ENCODE data around the gene SNAPC2. TPM values are rescaled to one million over a fixed set of nuclear protein-coding genes. Genes with fewer than 3 reads are reported as not detected.

Gene SNAPC2
- total RNA-seq, 4 donors from 2014 or later, result 9.3 to 14.0 (median 11.5) TPM

GRCh38 chr19:7898967-7899366, 21.2 kb upstream of the SNAPC2 start:
- WGBS, 2 donors, result 95 to 97% methylated on average over 16 of the region's 16 CpGs
- no peak overlapping the region for H3K27ac ChIP-seq
- H3K27me3 ChIP-seq, result no peaks in the 10 kb centered on the region
- no peak overlapping the region for H3K4me3 ChIP-seq (replicated peaks in 1 of 3)
- H3K4me1 ChIP-seq, result peaks cover 6 to 7% of the 10 kb centered on the region in 2 donors
- no peaks in the 10 kb centered on the region for H3K9me3 ChIP-seq
- no peaks in the 10 kb centered on the region for H3K36me3 ChIP-seq
- no peak for DNase-seq
- intact Hi-C loops (cut with DNase I), result no loop called here
- no peak for TF ChIP-seq POLR2A (IDR thresholded peaks at IDR 0.05)
- TF ChIP-seq, protein P1, sequence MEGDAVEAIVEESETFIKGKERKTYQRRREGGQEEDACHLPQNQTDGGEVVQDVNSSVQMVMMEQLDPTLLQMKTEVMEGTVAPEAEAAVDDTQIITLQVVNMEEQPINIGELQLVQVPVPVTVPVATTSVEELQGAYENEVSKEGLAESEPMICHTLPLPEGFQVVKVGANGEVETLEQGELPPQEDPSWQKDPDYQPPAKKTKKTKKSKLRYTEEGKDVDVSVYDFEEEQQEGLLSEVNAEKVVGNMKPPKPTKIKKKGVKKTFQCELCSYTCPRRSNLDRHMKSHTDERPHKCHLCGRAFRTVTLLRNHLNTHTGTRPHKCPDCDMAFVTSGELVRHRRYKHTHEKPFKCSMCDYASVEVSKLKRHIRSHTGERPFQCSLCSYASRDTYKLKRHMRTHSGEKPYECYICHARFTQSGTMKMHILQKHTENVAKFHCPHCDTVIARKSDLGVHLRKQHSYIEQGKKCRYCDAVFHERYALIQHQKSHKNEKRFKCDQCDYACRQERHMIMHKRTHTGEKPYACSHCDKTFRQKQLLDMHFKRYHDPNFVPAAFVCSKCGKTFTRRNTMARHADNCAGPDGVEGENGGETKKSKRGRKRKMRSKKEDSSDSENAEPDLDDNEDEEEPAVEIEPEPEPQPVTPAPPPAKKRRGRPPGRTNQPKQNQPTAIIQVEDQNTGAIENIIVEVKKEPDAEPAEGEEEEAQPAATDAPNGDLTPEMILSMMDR (IDR thresholded peaks at IDR 0.05), result no peak

- Histone ChIP-seq H3K9me3 (no peaks in the 10 kb centered on the region), H3K4me3 (replicated peaks in 1 of 3) (no peak overlapping the region), H3K27ac (no peak overlapping the region), H3K27me3 (no peaks in the 10 kb centered on the region), H3K36me3 (no peaks in the 10 kb centered on the region), H3K4me1 (peaks cover 11 to 14% of the 10 kb centered on the region in 2 donors)
- 94 to 100% methylated on average over 10 to 11 of the region's 34 CpGs for whole genome bisulfite sequencing, 2 donors
- DNase-seq, result no peak
- TF ChIP-seq, protein P1 (IDR thresholded peaks at IDR 0.05), result no peak
- no peak for TF ChIP-seq POLR2A (IDR thresholded peaks at IDR 0.05)
- intact Hi-C loops (cut with DNase I), result no loop called here
Observed at GRCh38 chr19:7899751-7900378, 20.3 kb upstream of the SNAPC2 start.

DNA sequence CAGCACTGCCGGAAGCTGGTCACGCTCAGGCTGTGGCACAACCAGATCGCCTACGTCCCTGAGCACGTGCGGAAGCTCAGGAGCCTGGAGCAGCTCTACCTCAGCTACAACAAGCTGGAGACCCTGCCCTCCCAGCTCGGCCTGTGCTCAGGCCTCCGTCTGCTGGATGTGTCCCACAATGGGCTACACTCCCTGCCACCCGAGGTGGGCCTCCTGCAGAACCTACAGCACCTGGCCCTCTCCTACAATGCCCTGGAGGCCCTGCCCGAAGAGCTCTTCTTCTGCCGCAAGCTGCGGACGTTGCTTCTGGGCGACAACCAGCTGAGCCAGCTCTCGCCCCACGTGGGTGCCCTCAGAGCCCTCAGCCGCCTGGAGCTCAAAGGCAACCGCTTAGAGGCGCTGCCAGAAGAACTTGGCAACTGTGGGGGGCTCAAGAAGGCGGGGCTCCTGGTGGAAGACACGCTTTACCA, 19.7 kb upstream of the SNAPC2 start:
- TF ChIP-seq, protein P1 (IDR thresholded peaks at IDR 0.05), result no peak
- Histone ChIP-seq H3K4me1 (peaks cover 17 to 20% of the 10 kb centered on the region in 2 donors), H3K9me3 (no peaks in the 10 kb centered on the region), H3K27me3 (no peaks in the 10 kb centered on the region), H3K36me3 (no peaks in the 10 kb centered on the region), H3K4me3 (replicated peaks in 1 of 3) (no peak overlapping the region), H3K27ac (no peak overlapping the region)
- WGBS, 2 donors, result 77 to 88% methylated on average over 8 to 13 of the region's 21 CpGs
- intact Hi-C loops (cut with DNase I), result no loop called here
- DNase-seq, result no peak

DNA sequence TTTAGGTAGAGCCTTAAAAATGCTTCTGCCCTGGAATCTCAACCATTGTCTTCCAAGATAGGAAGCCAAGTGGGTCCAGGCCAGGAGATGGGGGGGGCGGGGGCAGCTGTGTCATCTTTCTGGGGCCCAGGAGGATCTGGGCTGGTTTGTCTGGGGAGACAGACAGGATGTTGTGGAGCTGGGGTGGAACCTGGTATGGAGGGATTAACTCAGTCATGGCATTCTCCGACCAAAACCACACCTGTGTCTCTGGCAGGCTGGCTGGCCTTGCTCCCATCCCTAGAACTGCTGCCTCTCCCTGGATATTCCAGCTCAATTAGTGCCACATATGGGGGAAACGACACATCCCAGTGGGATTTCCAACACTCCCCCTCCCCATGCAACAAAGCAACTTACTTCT, 19.2 kb upstream of the SNAPC2 start:
- Histone ChIP-seq H3K27me3 (no peaks in the 10 kb centered on the region), H3K36me3 (peaks cover 0 to 4% of the 10 kb centered on the region in 2 donors), H3K9me3 (no peaks in the 10 kb centered on the region), H3K4me3 (replicated peaks in 1 of 3) (no peak overlapping the region), H3K27ac (no peak overlapping the region), H3K4me1 (peaks cover 22 to 25% of the 10 kb centered on the region in 2 donors)
- DNase-seq, result no peak
- intact Hi-C loops (cut with DNase I), result no loop called here
- TF ChIP-seq, protein P1 (IDR thresholded peaks at IDR 0.05), result no peak
- TF ChIP-seq POLR2A (IDR thresholded peaks at IDR 0.05), result no peak
- 81 to 82% methylated on average over 2 to 3 of the region's 3 CpGs for WGBS, 2 donors

- H3K9me3 ChIP-seq, result no peaks in the 10 kb centered on the region
- no peak overlapping the region for H3K4me3 ChIP-seq (replicated peaks in 1 of 3)
- peaks cover 23 to 25% of the 10 kb centered on the region in 2 donors for H3K4me1 ChIP-seq
- DNase-seq, result no peak
- intact Hi-C loops (cut with DNase I), result no loop called here
- TF ChIP-seq, protein P1 (IDR thresholded peaks at IDR 0.05), result no peak
- TF ChIP-seq POLR2A (IDR thresholded peaks at IDR 0.05), result no peak
- H3K27ac ChIP-seq, result no peak overlapping the region
- 91 to 93% methylated on average over 7 of the region's 7 CpGs for WGBS, 2 donors
- H3K27me3 ChIP-seq, result no peaks in the 10 kb centered on the region
- H3K36me3 ChIP-seq, result peaks cover 0 to 8% of the 10 kb centered on the region in 2 donors
Observed at GRCh38 chr19:7901337-7901736, 18.8 kb upstream of the SNAPC2 start.

All from thyroid gland (tissue), 4 donors.